Stimulated activated naive CD8-positive, alpha-beta T cell treated with anti-CD3 and anti-CD28 coated beads, Interleukin-15, Interleukin-2, amounts not matched to agents 100 ng/mL and 50 ng/mL, for 24 hours (primary cell): ENCODE measurements around the gene RBM19.
"Not testable (repeated sequence)": the region's sequence is repeated elsewhere in the genome, so short reads cannot be mapped to it uniquely, and the experiment has no call there.

Experiments used
- H3K27ac Mint-ChIP-seq: one replicate; pipeline ENCODE4 v1.8.0; 2021; ENCODE audit warnings: mild to moderate bottlenecking, mixed read lengths
- H3K27me3 Mint-ChIP-seq: one replicate; pipeline ENCODE4 v1.8.0; 2021; ENCODE audit warnings: mixed read lengths
- H3K36me3 Mint-ChIP-seq: one replicate; pipeline ENCODE4 v1.8.0; 2021; ENCODE audit warnings: low read depth, mixed read lengths
- H3K4me1 Mint-ChIP-seq: one replicate; pipeline ENCODE4 v1.8.0; 2021; ENCODE audit warnings: low read depth, mixed read lengths
- H3K4me3 Mint-ChIP-seq: one replicate; pipeline ENCODE4 v1.8.0; 2021; ENCODE audit warnings: mild to moderate bottlenecking, mixed read lengths
- H3K9me3 Mint-ChIP-seq: one replicate; pipeline ENCODE4 v1.8.0; 2021; ENCODE audit warnings: mixed read lengths

Gene RBM19

GRCh38 chr12:113812411-113813228 is 153.5 kb downstream of the RBM19 start:
- Mint-ChIP-seq H3K4me3 (no peak overlapping the region), H3K36me3 (peaks cover 54% of the 10 kb centered on the region)

DNA sequence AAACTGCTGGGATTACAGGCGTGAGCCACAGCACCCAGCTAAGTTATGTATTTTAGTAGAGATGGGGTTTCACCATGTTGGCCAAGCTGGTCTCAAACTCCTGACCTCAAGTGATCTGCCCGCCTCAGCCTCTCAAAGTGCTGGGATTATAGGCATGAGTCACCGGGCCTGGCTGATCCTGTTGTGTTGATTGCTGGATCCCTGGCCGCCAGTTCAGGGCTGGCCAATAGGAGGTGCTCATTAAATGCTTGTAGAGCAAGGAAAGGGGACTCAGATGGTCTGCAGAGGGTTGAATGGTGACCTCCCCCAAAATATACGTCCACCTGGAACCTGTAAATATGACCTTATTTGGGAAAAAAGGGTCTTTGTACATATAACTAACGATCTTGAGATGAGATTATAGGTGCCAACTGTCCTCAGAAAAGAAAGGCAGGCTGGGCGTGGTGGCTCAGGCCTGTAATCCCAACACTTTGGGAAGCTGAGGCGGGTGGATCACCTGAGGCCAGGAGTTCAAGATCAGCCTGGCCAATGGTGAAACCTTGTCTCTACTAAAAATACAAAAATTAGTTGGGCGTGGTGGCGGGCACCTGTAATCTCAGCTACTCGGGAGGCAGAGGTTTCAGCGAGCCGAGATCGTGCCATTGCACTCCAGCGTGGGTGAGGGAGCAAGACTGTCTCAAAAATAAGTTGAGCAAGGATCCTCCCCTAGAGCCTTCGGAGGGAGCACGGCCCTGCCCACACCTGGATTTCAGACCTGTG is 156.5 kb downstream of the RBM19 start:
- not testable (repeated sequence) for H3K9me3 Mint-ChIP-seq, H3K27ac Mint-ChIP-seq, H3K27me3 Mint-ChIP-seq, H3K4me1 Mint-ChIP-seq, H3K4me3 Mint-ChIP-seq
- peaks cover 36% of the 10 kb centered on the region for H3K36me3 Mint-ChIP-seq

More at GRCh38 chr12:113812411-113813228, 153.5 kb downstream of the RBM19 start:
- H3K27me3 Mint-ChIP-seq: no peaks in the 10 kb centered on the region
- no peak overlapping the region for H3K27ac Mint-ChIP-seq
- H3K4me1 Mint-ChIP-seq: no peaks in the 10 kb centered on the region
- no peaks in the 10 kb centered on the region for H3K9me3 Mint-ChIP-seq

GRCh38 chr12:113808095-113808951 is 157.8 kb downstream of the RBM19 start:
- no peaks in the 10 kb centered on the region for H3K27me3 Mint-ChIP-seq
- no peak overlapping the region for H3K4me3 Mint-ChIP-seq
- H3K27ac Mint-ChIP-seq: no peak overlapping the region
- no peaks in the 10 kb centered on the region for H3K4me1 Mint-ChIP-seq
- peaks cover 5% of the 10 kb centered on the region for H3K9me3 Mint-ChIP-seq
- H3K36me3 Mint-ChIP-seq: peaks cover 34% of the 10 kb centered on the region

DNA sequence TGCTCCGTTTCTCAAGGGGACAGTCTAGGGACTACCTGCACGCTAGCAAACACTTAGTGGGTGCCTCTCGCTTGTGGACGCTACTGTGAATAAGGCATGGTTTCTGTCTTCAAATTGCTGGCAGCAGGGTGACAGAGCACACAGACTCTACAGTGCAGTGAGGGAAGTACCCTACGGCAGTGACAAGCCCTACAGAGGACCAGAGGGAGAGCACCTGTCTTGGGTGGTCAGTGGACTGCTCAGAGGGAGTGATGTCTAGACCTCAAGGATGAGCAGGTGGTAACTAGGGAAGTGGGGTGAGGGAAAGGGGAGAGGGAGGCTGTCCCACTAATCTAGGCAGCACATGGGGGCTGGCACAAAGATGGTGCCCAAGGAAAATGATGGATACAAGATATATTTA is 160.5 kb downstream of the RBM19 start:
- H3K27me3 Mint-ChIP-seq: no peaks in the 10 kb centered on the region
- H3K4me3 Mint-ChIP-seq: no peak overlapping the region
- no peaks in the 10 kb centered on the region for H3K4me1 Mint-ChIP-seq
- no peak overlapping the region for H3K27ac Mint-ChIP-seq
- peaks cover 22% of the 10 kb centered on the region for H3K36me3 Mint-ChIP-seq
- H3K9me3 Mint-ChIP-seq: peaks cover 5% of the 10 kb centered on the region

DNA sequence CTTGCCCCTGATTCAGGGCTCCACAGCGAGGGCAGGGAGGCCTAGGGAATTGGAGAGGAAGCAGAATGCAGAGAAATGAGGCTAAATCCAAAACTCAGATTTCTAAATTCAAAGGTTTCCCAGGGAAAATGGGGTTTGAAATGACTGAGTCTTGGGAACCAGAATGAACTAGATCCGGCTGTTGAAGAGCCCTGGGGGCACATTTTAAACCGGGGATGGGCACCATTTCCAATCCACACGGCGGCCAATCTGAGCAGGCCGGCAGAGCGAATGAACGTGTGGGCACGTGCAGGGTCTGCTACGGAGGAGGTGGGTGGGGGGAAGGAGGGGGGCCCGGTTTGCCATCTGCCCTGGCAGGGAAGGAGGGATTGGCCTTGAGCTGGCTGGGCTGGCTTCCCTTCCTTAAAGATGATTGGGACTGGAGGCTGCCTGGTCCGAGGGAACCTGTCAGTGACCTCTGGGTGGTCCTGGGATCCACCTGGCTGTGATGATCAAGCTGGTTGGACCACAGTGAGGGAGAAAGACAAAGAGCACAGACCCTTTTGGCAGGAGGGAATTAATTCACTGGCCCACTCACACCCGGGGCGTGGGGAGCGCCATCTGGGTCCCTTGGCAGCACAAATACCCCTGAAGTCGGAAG is 161.0 kb downstream of the RBM19 start:
- H3K9me3 Mint-ChIP-seq: peaks cover 5% of the 10 kb centered on the region
- peaks cover 20% of the 10 kb centered on the region for H3K36me3 Mint-ChIP-seq
- H3K4me1 Mint-ChIP-seq: no peaks in the 10 kb centered on the region
- H3K4me3 Mint-ChIP-seq: no peak overlapping the region
- no peak overlapping the region for H3K27ac Mint-ChIP-seq
- H3K27me3 Mint-ChIP-seq: no peaks in the 10 kb centered on the region

- Mint-ChIP-seq H3K27ac (no peak overlapping the region), H3K4me3 (no peak overlapping the region), H3K9me3 (peaks cover 5% of the 10 kb centered on the region), H3K36me3 (peaks cover 14% of the 10 kb centered on the region), H3K27me3 (no peaks in the 10 kb centered on the region), H3K4me1 (no peaks in the 10 kb centered on the region)
Observed at GRCh38 chr12:113803759-113804140, 162.4 kb downstream of the RBM19 start.

- Mint-ChIP-seq H3K4me3 (no peak overlapping the region), H3K4me1 (no peaks in the 10 kb centered on the region), H3K27ac (no peak overlapping the region), H3K9me3 (peaks cover 5% of the 10 kb centered on the region), H3K36me3 (peaks cover 10% of the 10 kb centered on the region), H3K27me3 (no peaks in the 10 kb centered on the region)
Observed at GRCh38 chr12:113802966-113803758, 163.0 kb downstream of the RBM19 start.

DNA sequence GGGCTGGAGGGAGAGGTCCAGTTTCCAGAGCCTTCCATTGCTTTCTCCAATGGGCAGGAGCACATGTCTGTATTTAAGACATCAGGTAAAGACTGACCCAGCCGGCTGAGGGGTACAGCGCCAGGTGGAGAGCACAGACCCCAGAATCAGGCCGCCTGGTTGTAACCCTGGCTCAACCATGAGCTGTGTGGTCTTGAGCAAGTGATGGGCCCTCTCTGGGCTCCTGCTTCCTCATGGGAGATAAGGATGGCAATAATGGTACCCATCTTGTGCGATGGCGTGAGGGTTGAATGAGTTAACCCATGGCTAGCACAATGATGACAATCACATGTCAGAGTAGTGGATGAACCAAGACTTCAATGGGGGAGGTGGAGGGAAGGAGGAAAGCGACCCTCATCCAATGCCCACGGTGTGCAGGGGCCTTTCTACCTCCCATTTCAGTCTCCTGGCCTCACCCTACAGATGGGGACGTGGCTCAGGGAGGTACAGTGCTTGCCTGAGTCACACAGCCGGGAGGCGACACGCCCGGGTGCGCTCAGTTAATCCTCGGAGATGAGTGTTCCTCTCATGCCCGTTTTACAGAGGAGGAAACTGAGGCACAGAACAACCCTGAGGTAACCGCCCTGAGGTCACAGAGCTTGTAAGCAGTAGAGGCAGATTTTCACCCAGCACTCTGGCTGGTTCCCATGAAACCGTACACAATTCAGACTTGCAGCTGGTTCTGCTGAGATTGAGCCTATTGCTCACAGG is 163.9 kb downstream of the RBM19 start:
- Mint-ChIP-seq H3K4me3 (no peak overlapping the region), H3K4me1 (no peaks in the 10 kb centered on the region), H3K27ac (no peak overlapping the region), H3K9me3 (peaks cover 5% of the 10 kb centered on the region), H3K36me3 (peaks cover 6% of the 10 kb centered on the region), H3K27me3 (no peaks in the 10 kb centered on the region)

DNA sequence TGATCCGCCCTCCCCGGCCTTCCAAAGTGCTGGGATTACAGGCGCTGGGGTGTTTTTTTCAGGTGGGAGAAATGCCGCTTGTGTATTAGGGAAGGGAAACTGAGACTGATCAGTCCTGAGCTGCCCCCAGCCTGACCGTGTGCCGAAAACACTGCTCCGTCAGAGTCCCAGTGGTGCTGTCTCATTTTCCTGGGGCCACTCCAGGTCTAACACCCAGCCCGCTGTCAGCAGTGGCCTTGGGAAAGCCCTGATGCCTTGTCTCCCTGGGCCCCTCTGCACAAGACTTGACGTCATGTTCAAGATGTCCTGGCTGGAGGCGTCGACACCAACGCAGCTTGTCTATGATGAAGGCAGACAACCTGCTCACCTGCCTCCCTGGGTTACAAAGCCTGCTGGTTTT is 165.9 kb downstream of the RBM19 start:
- Mint-ChIP-seq H3K27me3 (no peaks in the 10 kb centered on the region), H3K9me3 (no peaks in the 10 kb centered on the region), H3K4me1 (no peaks in the 10 kb centered on the region), H3K36me3 (no peaks in the 10 kb centered on the region), H3K27ac (no peak overlapping the region), H3K4me3 (no peak overlapping the region)

DNA sequence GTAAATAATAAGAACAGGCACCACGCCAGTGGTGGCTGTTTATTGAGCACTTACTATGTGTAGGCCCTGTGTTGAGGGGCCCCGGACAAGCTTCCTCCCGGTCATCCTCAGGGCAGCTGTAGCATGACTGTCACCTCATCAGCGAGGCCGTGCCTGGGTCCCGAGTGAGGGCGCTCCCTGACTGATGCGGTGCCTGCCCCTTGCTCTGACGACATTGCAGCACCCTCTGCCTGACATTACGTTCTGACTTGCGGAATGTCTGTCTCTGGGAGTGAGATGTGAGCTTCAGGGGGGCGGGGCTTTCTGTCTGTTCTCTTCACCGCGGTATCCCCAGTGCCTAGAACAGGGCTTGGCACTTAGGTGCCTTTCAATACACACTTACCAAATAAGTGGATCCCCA is 167.6 kb downstream of the RBM19 start:
- no peaks in the 10 kb centered on the region for H3K36me3 Mint-ChIP-seq
- H3K9me3 Mint-ChIP-seq: no peaks in the 10 kb centered on the region
- no peaks in the 10 kb centered on the region for H3K4me1 Mint-ChIP-seq
- H3K27ac Mint-ChIP-seq: no peak overlapping the region
- no peaks in the 10 kb centered on the region for H3K27me3 Mint-ChIP-seq
- no peak overlapping the region for H3K4me3 Mint-ChIP-seq

- H3K36me3 Mint-ChIP-seq: no peaks in the 10 kb centered on the region
- no peaks in the 10 kb centered on the region for H3K9me3 Mint-ChIP-seq
- H3K4me1 Mint-ChIP-seq: no peaks in the 10 kb centered on the region
- H3K27ac Mint-ChIP-seq: no peak overlapping the region
- no peaks in the 10 kb centered on the region for H3K27me3 Mint-ChIP-seq
- no peak overlapping the region for H3K4me3 Mint-ChIP-seq
Observed at GRCh38 chr12:113797535-113797868, 168.6 kb downstream of the RBM19 start.

- H3K36me3 Mint-ChIP-seq: no peaks in the 10 kb centered on the region
- no peaks in the 10 kb centered on the region for H3K9me3 Mint-ChIP-seq
- no peaks in the 10 kb centered on the region for H3K27me3 Mint-ChIP-seq
- H3K4me1 Mint-ChIP-seq: no peaks in the 10 kb centered on the region
- H3K27ac Mint-ChIP-seq: no peak overlapping the region
- no peak overlapping the region for H3K4me3 Mint-ChIP-seq
Observed at GRCh38 chr12:113796852-113797534, 169.1 kb downstream of the RBM19 start.
